H9 (cell line): ENCODE results near the gene CYP4F2. TPM values are rescaled to one million over a fixed set of nuclear protein-coding genes. Genes with fewer than 3 reads are reported as not detected.

Experiments used
- DNase-seq: peaks from one replicate; pipeline ENCODE4 v3.0.0-alpha.2; 2017
- H2AFZ ChIP-seq: one replicate; pipeline ENCODE4 v1.6.1; 2013; ENCODE audit warnings: mild to moderate bottlenecking, low read length, control low read depth, moderate library complexity
- H2AK5ac ChIP-seq: 2 replicates; pipeline ENCODE4 v1.6.1; 2013; ENCODE audit warnings: low read length, control low read depth, mixed read lengths; ENCODE audit not compliant: insufficient read length
- H2BK120ac ChIP-seq: one replicate; pipeline ENCODE4 v1.6.1; 2013; ENCODE audit warnings: low read depth, mild to moderate bottlenecking, low read length, control low read depth, inconsistent platforms; ENCODE audit not compliant: poor library complexity, severe bottlenecking
- H2BK12ac ChIP-seq: 2 replicates; pipeline ENCODE4 v1.6.1; 2013; ENCODE audit warnings: low read length, control low read depth, mixed read lengths, low read depth; ENCODE audit not compliant: insufficient read length
- H2BK15ac ChIP-seq: 2 replicates; pipeline ENCODE4 v1.6.1; 2013; ENCODE audit warnings: low read depth, low read length, control low read depth
- H2BK20ac ChIP-seq: one replicate; pipeline ENCODE4 v1.6.1; 2013; ENCODE audit warnings: low read depth, mild to moderate bottlenecking, low read length, control low read depth, inconsistent platforms; ENCODE audit not compliant: poor library complexity, severe bottlenecking
- H2BK5ac ChIP-seq: 2 replicates; pipeline ENCODE4 v1.6.1; 2013; ENCODE audit warnings: low read length, control low read depth, mixed read lengths; ENCODE audit not compliant: insufficient read length
- H3K14ac ChIP-seq: 2 replicates; pipeline ENCODE4 v1.6.1; 2013; ENCODE audit warnings: low read length, control low read depth; ENCODE audit not compliant: insufficient read depth
- H3K18ac ChIP-seq: 2 replicates; pipeline ENCODE4 v1.6.1; 2013; ENCODE audit warnings: low read depth, mild to moderate bottlenecking, mixed read lengths, low read length, control low read depth; ENCODE audit not compliant: insufficient read length
- H3K23ac ChIP-seq: 2 replicates; pipeline ENCODE4 v1.6.1; 2013; ENCODE audit warnings: low read length, control low read depth, mixed read lengths, low read depth; ENCODE audit not compliant: insufficient read length
- H3K23me2 ChIP-seq: 2 replicates; pipeline ENCODE4 v1.6.1; 2013; ENCODE audit warnings: low read depth, mild to moderate bottlenecking, mixed read lengths, low read length, control low read depth; ENCODE audit not compliant: insufficient read length, poor library complexity, severe bottlenecking
- H3K27ac ChIP-seq: 2 replicates; pipeline ENCODE4 v1.5.1; 2013; ENCODE audit warnings: low read length, control low read depth, mixed read lengths, low read depth; ENCODE audit not compliant: insufficient read length
- H3K27me3 ChIP-seq: 2 replicates; pipeline ENCODE4 v1.6.1; 2013; ENCODE audit warnings: low read length, control low read depth, inconsistent platforms; ENCODE audit not compliant: insufficient read depth
- H3K4ac ChIP-seq: 2 replicates; pipeline ENCODE4 v1.6.1; 2013; ENCODE audit warnings: low read depth, mild to moderate bottlenecking, control low read depth, inconsistent platforms, low read length, moderate library complexity
- H3K4me1 ChIP-seq: 2 replicates; pipeline ENCODE4 v1.6.1; 2013; ENCODE audit warnings: low read length, control low read depth, inconsistent platforms; ENCODE audit not compliant: insufficient read depth
- H3K4me2 ChIP-seq: 2 replicates; pipeline ENCODE4 v1.6.1; 2013; ENCODE audit warnings: low read length, control low read depth, mixed read lengths; ENCODE audit not compliant: insufficient read length, insufficient read depth
- H3K56ac ChIP-seq: 2 replicates; pipeline ENCODE4 v1.6.1; 2013; ENCODE audit warnings: low read depth, mild to moderate bottlenecking, mixed read lengths, low read length, control low read depth; ENCODE audit not compliant: insufficient read length
- H3K79me1 ChIP-seq: 2 replicates; pipeline ENCODE4 v1.6.1; 2013; ENCODE audit warnings: low read depth, mild to moderate bottlenecking, moderate library complexity, low read length, control low read depth, inconsistent platforms; ENCODE audit not compliant: insufficient read depth, poor library complexity, severe bottlenecking
- H3K79me2 ChIP-seq: 2 replicates; pipeline ENCODE4 v1.6.1; 2013; ENCODE audit warnings: low read length, control low read depth, inconsistent platforms; ENCODE audit not compliant: insufficient read depth
- H3K9ac ChIP-seq: 2 replicates; pipeline ENCODE4 v1.6.1; 2013; ENCODE audit warnings: low read length, control low read depth, mixed read lengths; ENCODE audit not compliant: insufficient read length; ENCODE audit errors: extremely low read depth
- H3K9me3 ChIP-seq: one replicate; pipeline ENCODE4 v1.6.1; 2013; ENCODE audit warnings: low read depth, low read length, inconsistent platforms; ENCODE audit not compliant: control insufficient read depth
- H3T11ph ChIP-seq: one replicate; pipeline ENCODE4 v1.6.1; 2013; ENCODE audit warnings: mild to moderate bottlenecking, low read length, control low read depth, inconsistent platforms
- H4K20me1 ChIP-seq: one replicate; pipeline ENCODE4 v1.6.1; 2013; ENCODE audit not compliant: control insufficient read depth, insufficient read length, insufficient read depth
- H4K5ac ChIP-seq: 2 replicates; pipeline ENCODE4 v1.6.1; 2013; ENCODE audit warnings: low read depth, mild to moderate bottlenecking, mixed read lengths, low read length, control low read depth; ENCODE audit not compliant: insufficient read length
- H4K8ac ChIP-seq: replicated peaks from 2 replicates; pipeline ENCODE4 v1.6.1; 2013; ENCODE audit warnings: low read length, control low read depth, mixed read lengths, low read depth; ENCODE audit not compliant: insufficient read length
- H4K91ac ChIP-seq: 2 replicates; pipeline ENCODE4 v1.6.1; 2013; ENCODE audit warnings: low read depth, mild to moderate bottlenecking, moderate library complexity, mixed read lengths, low read length, control low read depth; ENCODE audit not compliant: insufficient read length
- H3K27ac Mint-ChIP-seq, 3 experiments: 2 replicates in 2 of 3; 3 replicates in 1 of 3; pipeline ENCODE4 v1.8.0; 2020 to 2021; ENCODE audit warnings: mixed read lengths in 3 of 3, mild to moderate bottlenecking in 1 of 3, moderate library complexity in 1 of 3
- H3K27me3 Mint-ChIP-seq: 2 replicates; pipeline ENCODE4 v1.8.0; 2021; ENCODE audit warnings: low read depth, mild to moderate bottlenecking, moderate library complexity, mixed read lengths
- H3K36me3 Mint-ChIP-seq, 3 experiments: 2 replicates in 2 of 3; 3 replicates in 1 of 3; pipeline ENCODE4 v1.8.0; 2020 to 2021; ENCODE audit warnings: low read depth in 3 of 3, mixed read lengths in 3 of 3; ENCODE audit not compliant: insufficient read depth in 1 of 3
- H3K4me1 Mint-ChIP-seq, 2 experiments: 2 replicates each; pipeline ENCODE4 v1.8.0; 2020; ENCODE audit warnings: mixed read lengths in 2 of 2
- H3K4me3 Mint-ChIP-seq, 2 experiments: 2 replicates in 1 of 2; 3 replicates in 1 of 2; pipeline ENCODE4 v1.8.0; 2020 to 2021; ENCODE audit warnings: mild to moderate bottlenecking in 2 of 2, mixed read lengths in 2 of 2, moderate library complexity in 1 of 2
- H3K9me3 Mint-ChIP-seq, 2 experiments: 2 replicates in 1 of 2; 3 replicates in 1 of 2; pipeline ENCODE4 v1.8.0; 2020; ENCODE audit warnings: mild to moderate bottlenecking in 2 of 2, mixed read lengths in 2 of 2, moderate library complexity in 1 of 2
- CTCF ChIP-seq: fragments of 200-600 bp; sonication (generic); conservative IDR thresholded peaks from 3 replicates; pipeline ENCODE4 v1.8.0; 2021; ENCODE audit warnings: antibody characterized with exemption, mild to moderate bottlenecking
- WGBS: extraction: QIAGEN DNeasy Blood & Tissue Kit; methylation state at CpG from one replicate; pipeline ENCODE4 v1.1.7; 2013; ENCODE audit warnings: missing lambda C conversion rate, low lambda C conversion rate, mixed read lengths; ENCODE audit not compliant: insufficient read length; ENCODE audit errors: extremely low coverage; 5-methylcytosine and 5-hydroxymethylcytosine counted together
- total RNA-seq: library from RNA; stranded (reverse); gene quantifications from 2 replicates; pipeline ENCODE4 v1.2.1, GENCODE V29; 2021

The CYP4F2 gene
- total RNA-seq, 1 experiment from 2014 or later: not detected

GRCh38 chr19:15919243-15919642 is 21.4 kb upstream of the CYP4F2 start:
- H3K23ac ChIP-seq: no peak overlapping the region
- no peak overlapping the region for H3K4me3 Mint-ChIP-seq
- no peak overlapping the region for H2BK12ac ChIP-seq

More at GRCh38 chr19:15919243-15919642, 21.4 kb upstream of the CYP4F2 start:
- H3K27me3 ChIP-seq: no peaks in the 10 kb centered on the region
- peaks cover 2 to 29% (median 13%) of the 10 kb centered on the region in 3 experiments; a peak in 6 of 7 replicates for H3K36me3 Mint-ChIP-seq
- H3K18ac ChIP-seq: no peak overlapping the region
- H3K4me1 ChIP-seq: no peaks in the 10 kb centered on the region
- H3K4me2 ChIP-seq: no peak overlapping the region
- no peak overlapping the region for H3T11ph ChIP-seq
- no peaks in the 10 kb centered on the region for H3K23me2 ChIP-seq
- H3K79me1 ChIP-seq: no peaks in the 10 kb centered on the region
- H2AFZ ChIP-seq: no peak overlapping the region
- H4K8ac ChIP-seq: no peak overlapping the region
- H3K27ac ChIP-seq: no peak overlapping the region
- no peak for DNase-seq
- no peak overlapping the region for H2BK120ac ChIP-seq
- no peak overlapping the region for H3K9ac ChIP-seq
- H3K27ac Mint-ChIP-seq: no peak overlapping the region
- no peak overlapping the region for H4K5ac ChIP-seq
- no peak overlapping the region for H3K14ac ChIP-seq
- no peaks in the 10 kb centered on the region for H3K4me1 Mint-ChIP-seq
- H3K79me2 ChIP-seq: no peaks in the 10 kb centered on the region
- peaks cover 85% of the 10 kb centered on the region for H3K9me3 ChIP-seq
- no peak for TF ChIP-seq CTCF
- no peak overlapping the region for H3K56ac ChIP-seq
- no peaks in the 10 kb centered on the region for H4K20me1 ChIP-seq
- no peak overlapping the region for H3K4ac ChIP-seq
- H4K91ac ChIP-seq: no peak overlapping the region
- H3K27me3 Mint-ChIP-seq: no peaks in the 10 kb centered on the region; the same call in none of the 2 replicates
- WGBS: 100% methylated on average over 2 of the region's 4 CpGs
- no peak overlapping the region for H2BK5ac ChIP-seq
- H2BK15ac ChIP-seq: no peak overlapping the region
- H2AK5ac ChIP-seq: no peak overlapping the region
- no peak overlapping the region for H2BK20ac ChIP-seq
- peaks cover 92% of the 10 kb centered on the region in 2 experiments for H3K9me3 Mint-ChIP-seq
